HG03442 (cell line): ENCODE results near the gene FNDC3B.
A peak's percentile ranks its signal among the peaks of the same experiment; 100 is the strongest.

Experiments
- ATAC-seq: cut with Tn5 transposase; IDR thresholded peaks from one replicate; pipeline ENCODE4 v1.9.1; 2021; ENCODE audit warnings: mild to moderate bottlenecking, moderate library complexity; ENCODE audit not compliant: unreplicated experiment

The FNDC3B gene

DNA sequence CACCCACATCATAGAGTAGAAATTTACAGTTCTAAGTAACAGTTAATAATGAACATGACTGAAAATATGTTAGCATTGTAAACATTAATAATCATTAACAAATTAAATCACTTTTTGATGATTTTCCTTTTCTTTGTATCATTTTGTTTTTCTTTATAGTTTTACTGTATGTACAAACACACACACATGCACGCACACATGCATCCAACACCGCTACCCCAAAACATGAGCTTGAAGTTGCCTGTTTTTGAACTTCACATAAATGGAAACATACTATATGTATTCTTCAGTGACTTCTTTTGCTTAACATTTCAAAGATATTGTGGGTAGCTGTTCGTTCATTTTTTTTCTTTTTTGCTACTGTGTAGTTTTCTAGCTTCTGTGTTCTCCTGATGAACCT, 123.9 kb downstream of the FNDC3B start:
- no peak for ATAC-seq

DNA sequence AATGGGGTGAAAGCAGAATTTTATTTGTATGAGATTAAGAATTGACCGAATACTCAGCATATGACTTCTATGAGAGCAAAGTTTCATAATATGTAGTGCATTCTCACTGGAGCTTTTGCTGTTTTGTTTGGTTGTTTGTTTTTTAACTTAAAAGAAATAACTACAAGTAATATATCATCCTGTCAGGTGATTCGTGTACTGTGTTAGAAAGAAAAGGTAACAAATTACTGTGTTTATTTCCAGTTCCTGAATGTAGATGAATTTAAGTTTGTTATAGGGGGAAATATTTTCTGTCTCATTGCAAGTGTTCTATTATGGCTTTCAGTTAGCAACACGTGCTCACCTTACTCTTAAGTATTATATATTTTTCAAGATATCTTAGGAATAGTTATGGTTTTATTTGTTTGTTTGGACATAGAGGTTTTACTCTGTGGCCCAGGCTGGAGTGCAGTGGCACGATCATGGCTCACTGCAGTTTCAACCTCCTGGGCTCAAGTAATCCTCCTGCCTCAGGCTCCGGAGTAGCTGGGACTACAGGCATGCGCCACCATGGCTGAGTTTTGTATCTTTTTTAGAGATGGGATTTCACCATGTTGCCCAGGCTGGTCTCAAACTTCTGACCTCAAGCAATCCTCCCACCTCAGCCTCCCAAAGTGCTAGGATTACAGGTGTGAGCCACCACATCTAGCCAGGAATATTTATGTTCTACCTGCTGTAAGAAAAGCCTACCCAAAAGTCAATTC, 125.4 kb downstream of the FNDC3B start:
- ATAC-seq, result no peak

DNA sequence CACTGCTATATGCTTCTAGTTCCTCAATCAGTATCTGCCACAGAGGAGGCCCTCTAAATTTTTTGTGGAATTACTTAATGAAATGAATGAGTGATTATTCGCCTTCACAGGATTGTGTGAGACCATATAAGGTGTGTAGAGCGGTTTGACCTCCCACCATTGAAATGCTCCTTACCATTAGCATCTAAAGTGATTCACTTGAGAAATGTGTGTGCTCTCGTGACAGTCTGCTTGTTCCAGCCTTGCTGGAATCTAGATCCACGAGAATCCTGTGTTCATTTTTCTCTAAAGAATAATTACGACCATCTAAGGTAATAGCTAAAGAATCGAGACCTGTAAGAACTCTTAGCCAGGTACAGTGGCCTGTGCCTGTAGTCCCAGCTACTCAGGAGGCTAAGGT, 126.9 kb downstream of the FNDC3B start:
- no peak for ATAC-seq

DNA sequence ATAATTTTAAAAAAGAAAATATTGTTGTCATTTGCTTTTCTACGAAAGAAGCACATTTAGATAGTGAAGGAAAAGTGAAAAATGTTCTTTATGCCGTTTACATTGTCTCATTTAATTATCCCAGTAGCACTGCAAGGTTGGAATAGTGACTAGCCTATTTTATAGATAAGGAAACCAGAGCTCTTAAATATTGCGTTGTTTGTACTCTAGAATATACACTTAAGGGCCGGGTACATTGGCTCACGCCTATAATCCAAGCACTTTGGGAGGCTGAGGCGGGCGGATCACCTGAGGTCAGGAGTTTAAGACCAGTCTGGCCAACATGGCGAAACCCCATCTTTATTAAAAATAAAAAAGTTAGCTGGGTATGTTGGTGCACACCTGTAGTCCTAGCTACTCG, 127.5 kb downstream of the FNDC3B start:
- ATAC-seq, result no peak

DNA sequence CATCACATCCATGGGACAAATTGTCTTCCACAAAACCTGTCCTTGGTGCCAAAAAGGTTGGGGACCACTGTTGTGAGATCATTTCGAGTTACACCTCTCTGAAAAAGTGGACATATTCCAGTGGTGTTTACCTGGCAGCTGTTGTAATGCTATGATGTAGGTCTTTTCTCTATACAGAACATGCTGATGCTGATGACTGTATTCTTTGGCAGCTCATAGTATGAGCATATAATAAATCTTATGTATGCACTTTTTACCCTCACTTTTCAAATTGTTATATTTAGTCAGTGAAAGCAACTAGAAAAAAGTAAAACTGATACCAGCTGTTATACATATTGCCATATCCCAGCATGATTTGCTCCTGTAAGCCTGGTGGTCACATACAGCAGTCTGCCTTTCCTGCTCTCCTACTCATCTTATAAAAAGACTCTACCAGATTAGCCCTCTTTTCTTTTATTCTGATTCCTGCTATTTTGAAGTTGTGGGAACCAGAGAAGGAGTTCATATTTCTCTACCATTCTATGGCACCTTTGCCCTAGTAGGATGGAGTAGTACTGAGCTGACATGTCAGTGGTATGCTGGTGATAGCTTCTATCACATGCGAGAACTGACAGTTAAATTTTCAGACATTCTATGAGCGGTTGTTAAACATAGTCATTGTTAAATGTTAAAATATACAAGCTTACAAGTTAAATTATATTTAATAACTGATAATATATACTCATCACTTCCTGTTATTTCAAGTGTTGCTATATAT, 128.7 kb downstream of the FNDC3B start:
- no peak for ATAC-seq

DNA sequence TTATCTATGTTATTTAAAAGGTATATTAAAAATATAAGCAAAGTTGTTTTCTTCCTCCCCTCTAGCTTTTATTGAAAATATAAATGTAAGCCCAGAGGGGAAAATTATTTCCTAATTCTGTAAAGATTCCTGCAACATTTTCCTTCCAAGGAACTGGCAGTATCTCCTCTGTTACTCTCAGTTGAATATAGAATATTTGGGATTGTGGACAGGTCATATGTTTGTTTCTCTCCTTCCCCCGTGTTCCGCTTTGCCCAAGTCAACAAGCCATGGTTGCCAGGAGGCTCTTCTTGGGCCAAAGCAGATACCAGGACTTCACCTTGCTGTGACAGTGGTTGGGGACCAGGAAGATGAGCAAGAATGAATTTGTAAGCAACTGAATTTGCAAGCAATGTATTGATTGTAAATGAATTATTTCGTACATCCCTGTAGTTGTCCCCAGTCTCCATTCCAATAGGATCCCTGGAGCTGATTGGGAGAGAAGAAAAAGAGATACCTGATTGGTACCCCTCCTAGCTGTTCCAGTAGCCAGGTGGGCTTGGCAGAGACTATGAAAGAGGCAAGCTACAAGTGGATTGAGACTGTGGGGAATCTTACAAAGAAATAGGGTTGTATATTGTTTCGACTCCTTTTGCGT, 130.8 kb downstream of the FNDC3B start:
- ATAC-seq, result no peak

DNA sequence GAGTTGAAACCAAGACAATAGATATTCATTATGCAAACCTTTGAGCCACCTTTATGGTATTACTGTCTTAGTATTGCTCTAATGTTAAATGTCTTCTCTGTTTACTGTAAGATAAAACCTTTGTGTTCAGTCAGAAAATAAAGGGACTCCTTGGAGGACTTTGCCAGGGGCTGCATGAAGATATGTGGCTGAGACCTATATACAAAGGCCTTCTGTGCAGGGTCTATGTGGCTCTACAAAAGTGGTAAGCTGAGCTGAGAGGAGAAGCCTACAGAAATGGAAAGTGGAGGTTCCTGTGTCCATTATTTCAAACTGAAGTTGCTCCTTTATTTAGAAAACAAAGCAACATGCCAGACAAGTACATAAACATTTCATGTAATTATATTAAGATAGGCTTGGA, 131.5 kb downstream of the FNDC3B start:
- no peak for ATAC-seq

DNA sequence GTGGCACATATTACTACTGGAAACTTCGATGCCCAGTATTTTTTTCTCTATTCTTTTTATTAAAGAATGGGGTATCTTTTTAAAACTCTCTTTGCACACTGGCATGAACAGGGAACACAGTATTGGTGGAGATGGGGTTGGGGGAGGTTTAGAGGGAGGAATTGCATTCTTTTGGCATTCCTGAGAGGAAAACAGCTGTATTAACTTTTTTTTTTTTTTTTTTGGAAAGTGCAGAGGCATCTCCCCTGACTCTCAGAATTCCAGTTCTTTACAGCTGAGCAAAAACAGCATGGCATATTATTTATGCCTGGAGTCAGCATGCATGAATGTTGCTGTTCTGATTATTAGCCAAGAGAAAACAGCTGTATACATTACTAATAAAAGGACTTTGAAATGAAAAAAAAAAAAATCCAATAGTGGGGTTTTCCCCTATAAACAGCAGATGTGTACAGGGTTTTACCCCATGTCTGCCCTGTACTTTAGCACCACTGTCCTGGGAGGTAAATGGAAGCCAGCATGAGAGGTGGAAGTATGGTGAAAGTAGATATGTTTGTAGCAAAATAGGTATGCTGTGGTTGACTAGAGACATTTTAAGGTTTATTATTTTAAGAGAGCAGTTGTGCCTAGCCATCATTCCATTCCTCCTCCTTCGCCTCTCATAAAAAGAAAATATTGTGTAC, 132.2 kb downstream of the FNDC3B start:
- ATAC-seq, result no peak

DNA sequence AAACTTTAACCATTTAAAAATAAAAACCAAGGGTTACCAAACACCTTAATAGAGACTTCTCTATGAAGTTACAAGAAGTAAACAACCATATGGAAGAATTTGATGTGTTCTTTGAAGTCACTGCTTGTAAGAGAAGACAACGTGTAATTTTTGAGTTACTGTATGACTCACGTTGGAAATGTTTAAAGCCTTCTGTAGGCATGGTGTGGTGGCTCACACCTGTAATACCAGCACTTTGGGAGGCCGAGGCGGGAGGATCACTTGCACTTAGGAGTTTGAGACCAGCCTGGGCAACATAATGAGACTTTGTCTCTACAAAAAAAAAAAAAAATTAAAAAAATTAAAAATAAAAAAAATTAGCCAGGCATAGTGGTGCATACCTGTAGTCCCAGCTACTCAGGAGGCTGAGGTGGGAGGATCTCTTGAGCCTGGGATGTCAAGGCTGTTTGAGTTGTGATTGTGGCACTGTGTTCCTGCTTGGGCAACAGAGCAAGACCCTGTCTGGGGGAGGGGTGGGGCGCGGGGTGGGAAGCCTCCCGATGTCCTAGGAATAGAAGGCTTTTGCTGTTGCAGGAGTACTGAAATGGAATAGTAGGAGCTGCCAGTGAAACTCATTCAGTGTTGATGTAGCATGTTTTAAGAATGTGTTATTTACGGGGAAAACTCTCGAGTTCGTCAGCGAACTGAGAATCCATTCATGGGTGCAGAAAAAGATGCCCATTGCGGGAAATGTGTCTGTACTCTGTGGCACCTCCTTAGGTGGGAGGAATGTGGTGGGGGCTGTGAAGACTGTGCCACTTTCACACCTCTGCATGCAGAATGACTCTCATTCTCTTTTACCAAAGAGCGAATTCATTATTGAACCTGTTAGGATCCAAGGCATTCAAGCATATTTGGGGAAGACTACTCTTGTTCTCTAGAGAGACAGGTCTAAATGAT, 134.2 kb downstream of the FNDC3B start:
- ATAC-seq, result no peak

DNA sequence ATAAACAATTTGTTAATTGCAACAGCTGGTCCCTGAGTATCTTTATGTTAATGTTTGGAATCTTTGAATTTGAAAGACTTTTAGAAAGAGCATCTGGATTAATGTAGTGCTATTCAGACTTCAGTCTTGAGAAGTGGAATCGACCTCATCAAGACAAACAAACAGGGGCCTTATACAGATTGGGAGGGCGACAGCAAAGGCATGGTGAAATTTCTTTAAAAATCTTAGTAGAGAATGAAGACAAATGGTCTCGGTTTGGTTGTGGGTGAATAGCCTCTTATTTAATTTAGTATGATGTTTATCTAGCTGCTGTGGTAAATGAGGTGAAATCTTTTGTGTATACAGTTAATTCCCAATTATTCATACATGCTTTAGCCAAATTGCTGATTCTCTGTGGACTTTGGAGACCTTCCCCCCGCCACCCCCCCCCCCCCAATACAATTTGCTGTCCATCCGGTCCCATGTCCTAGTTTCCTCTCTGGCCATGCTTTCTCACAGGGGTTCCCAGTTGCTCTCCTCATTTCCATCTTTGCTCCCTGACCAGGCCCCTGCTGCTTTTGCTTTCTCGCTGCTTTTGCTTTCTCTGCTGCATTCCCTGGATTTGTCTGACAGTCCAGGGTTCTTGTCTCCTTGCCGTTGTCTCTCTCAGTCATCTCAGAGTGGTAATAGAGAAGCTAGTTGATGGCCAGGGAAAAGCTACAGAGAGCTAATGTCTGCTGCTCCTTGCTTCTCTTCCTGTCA, 135.3 kb downstream of the FNDC3B start:
- no peak for ATAC-seq

DNA sequence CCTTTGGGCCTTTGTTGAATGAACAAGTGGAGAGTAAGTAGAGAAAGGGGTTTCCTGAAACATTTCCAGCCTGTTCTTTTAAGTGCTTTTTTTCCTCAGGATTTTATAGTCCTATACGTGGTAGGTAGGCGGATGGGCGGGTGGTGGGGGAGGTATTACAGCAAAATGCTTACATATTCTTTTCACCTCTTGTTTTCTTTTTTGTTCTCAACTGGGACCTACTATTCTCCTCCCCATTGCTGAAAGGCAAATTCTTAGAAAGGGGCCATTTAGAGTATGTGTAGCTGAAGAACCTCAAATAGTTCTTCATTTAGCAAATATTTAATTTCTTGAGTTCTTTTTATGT, 135.8 kb downstream of the FNDC3B start:
- ATAC-seq, result no peak

DNA sequence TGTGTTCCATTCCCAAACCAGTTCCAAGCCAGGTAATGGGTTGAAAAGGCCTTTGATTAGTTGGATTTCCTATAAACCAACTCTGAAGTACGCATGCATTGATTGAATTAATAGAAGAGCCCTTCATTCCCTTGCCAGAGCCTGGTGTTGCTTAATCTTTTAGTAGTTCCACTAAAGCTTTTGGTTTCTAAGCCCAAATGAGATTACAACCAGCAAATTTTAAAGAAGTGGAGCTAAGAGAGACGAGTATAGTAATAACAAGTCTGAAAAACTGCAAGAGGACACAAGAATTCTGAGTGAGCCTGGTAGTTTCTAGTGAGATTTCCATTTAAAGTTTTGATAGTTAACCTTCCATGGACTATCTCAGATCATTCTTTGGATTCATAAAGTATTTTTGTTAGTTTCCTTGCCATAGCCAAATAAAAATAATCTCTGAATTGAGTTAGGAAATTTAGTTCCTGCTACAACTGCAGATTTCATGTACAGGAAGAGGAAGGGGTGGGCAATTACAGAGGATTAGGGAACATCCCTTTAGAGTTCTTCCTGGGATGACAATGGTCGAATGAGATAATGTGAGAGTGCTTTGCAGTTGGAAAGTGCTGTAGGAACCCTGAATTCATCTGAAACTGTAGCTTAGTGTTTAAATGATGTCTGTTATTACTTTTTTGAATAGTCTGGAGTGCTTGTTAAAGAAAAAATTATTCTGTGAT, 136.8 kb downstream of the FNDC3B start:
- no peak for ATAC-seq

DNA sequence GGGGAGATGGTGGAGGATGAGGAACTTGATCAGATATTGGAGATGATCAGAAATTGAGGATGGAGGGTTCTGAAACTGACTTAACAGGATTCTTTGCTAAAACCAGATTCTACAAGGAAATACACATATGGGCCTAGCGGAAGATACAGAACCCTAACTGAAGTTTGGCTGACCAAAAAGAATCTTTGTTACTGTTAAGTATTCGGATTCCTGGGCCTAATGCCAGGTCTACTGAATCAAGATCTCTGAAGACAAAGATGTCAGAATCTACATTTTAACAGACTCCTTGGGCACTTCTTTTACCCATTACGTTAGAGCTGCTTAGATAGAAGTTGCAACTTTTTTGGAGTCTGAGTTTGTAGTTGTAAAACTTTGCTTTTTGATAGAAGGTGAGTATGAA, 137.7 kb downstream of the FNDC3B start:
- ATAC-seq, result no peak

DNA sequence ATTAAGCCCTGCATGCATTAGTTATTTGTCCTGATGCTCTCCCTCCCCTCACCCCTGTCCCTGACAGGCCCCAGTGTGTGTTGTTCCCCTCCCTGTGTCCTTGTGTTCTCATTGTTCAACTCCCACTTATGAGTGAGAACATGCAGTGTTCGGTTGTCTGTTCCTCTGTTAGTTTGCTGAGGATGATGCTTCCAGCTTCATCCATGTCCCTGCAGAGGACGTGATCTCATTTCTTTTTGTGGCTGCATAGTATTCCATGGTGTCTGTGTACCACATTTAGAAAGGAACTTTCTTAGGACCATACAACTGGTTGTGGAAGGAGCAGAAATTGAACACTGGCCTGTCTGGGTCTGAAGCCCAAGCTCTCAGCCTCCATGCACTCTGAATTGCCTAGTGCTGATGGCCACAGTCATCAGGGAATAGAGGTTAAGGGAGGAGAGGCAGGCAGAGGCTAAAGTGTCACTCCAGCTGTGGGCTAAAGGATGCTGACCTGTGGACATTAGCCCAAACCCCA, 138.5 kb downstream of the FNDC3B start:
- no peak for ATAC-seq

DNA sequence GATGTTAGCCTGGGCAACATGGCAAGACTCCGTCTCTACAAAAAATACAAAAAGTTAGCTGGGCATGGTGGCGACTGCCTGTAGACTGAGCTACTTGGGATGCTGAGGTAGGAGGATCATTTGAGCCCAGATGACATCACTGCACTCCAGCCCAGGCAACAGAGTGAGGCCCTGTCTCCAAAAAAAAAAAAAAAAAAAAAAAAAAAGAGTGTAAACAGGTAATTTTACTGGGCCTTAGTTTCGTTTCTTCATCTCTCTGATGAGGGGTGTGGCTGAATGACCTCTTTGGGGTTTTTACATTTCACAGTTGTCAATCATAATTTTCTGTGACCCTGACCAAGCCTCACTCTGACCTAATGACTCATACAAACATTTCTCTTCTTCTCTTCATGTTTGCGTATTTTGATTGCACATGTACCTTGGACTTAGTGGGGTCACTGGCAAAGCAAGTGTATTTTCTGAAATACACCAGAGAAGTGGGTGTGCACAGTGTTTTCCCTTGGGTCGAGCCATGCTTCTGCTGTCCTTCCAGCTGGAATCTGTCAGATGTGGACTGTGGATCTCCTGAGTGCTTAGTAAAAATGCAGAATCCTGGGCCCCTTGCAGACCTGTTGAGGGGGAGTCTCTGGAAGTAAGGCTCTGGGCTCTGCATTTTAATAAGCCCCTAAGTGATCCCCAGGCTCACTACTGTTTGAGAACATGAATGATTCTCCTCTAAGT, 140.5 kb downstream of the FNDC3B start:
- ATAC-seq, result peak; percentile 50

DNA sequence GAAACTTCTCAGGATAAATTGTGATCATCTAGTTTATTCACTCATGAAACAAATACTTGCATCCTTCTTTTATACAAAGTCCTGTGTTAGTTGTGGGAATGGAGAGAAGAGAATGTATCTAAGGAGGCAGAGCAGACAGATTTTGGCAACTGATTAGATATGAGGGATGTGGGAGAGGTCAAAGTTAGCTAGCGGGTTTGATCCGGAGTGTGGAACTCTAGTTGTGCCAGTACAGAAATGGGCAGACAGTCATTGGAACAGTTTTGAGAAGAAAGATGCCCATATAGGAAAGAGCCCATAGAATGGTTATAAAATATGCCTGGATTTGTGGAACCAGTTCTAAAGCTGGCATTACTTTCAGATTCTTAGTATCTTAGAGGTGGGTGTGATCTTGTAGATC, 141.1 kb downstream of the FNDC3B start:
- no peak for ATAC-seq

DNA sequence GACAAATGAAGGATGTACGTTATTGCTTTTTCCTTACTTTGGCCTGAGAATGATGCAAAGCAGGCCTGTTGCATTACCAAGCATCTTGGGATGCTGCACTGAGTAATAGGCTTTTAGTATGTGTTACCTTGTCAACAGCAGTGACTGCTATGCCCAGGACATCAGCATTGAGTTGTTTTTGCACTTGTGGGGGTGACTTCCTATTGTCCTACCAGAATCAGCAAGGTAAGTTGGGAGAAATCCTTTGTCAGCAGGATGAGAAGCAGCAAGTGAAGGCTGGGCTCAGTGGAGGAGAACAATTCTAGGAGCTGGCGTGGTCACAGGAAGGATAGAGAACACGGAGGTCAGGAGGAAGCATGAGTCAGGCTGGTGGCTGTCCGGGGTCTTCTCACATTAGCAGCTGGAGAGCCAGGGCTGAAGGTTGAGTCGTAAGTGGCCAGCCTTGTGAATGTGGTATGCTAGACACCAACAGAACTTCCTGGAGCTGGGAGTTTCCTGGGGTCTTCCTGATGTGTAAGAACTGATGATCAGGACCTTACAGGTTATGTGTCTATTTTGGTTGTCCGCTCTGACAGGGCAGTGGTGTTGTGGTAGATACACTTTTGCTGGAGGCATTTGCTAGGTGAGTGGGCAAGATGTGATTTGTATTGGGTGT, 142.7 kb downstream of the FNDC3B start:
- ATAC-seq, result no peak

DNA sequence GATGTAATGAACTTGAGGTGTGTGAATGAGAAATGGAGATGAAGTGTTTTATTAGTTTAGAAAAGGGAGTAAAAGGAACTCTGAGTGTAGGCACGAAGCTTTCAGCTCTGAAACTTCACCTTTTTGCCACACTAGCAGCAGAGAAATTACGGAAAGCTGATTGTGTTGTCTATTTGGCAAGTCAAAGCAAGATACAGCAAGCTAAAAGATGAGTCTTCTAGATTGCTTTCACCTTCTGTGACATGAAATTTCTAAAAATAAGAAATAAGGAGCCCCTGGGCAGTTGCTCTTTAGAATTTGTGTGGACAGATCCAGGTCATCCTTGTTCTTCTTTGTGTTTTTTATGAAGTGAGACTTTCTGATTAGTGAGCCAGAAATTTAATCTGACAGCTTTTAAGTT, 143.4 kb downstream of the FNDC3B start:
- no peak for ATAC-seq
